ENCODE results near the gene LYPD6B.

Gene LYPD6B

DNA sequence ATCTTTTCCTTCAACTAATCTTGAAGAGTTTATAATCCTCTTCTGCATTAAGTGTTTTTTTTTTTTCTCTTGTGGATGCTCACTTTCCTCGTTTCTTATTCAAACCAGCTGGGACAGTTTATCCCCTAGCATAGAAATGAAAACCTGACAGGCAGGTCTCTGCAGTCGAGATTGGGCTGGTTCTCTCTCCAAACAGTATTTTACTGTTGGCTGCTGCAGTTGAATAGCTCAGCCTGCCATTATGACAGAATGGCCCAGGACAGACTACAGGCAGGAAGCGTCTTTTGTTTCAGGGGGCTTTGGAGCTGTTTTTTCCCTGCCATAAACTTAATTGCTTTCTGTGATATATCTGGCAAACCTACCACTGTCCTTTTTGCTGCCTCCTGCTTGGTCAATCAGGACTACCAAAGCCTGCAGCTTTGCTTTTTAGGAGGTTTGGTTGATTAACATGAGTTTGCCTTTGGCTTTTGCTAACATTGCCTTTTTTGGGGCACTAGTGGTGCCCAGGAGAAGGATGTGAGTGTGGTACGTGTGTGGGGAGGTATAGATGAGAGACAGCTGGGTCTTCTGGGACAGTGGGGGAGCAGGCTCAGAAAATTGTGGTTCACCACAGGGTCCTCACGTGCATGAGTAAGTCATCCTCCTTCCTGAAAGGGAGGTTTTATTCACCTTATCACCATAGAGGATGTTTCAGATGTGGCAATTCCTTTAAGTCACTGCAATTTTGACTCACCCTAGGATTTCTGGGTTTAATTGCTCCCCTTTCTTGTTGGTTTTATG is 128.7 kb downstream of the LYPD6B start:
- no peak for DNase-seq

DNA sequence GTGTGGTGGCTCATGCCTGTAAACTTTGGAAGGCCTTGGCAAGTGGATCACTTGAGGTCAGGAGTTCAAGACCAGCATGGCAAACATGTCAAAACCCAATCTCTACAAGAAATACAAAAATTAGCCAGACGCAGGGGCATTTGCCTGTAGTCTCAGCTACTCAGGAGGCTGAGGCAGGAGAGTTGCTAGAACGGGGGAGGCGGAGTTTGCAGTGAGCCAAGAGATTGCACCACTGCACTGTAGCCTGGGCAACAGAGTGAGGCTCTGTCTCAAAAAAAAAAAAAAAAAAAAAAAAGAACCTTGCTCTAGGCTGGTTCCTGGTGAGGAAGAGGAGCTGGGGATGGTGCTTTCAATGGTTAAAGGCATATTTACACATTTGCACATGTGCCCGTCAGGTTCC is 129.4 kb downstream of the LYPD6B start:
- no peak for DNase-seq

DNA sequence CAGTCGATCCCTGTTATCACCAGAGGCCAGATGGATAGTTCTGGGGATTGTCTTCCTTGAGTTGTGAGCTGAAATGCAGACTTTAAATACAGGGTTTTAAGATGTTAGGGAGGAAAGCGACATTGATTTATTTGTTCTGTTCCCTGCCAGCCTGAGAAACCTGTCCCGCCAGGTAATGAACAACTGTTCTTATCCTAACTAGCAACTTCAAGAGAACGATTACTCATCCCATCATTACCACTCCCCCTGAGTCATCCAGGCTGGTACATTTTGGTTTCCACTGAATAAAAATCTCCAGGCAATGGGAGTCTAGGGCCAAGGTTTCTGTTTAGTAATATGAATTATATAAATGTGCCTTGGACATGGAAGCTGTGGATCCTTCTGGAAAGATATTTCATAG is 131.2 kb downstream of the LYPD6B start:
- no peak for DNase-seq

DNA sequence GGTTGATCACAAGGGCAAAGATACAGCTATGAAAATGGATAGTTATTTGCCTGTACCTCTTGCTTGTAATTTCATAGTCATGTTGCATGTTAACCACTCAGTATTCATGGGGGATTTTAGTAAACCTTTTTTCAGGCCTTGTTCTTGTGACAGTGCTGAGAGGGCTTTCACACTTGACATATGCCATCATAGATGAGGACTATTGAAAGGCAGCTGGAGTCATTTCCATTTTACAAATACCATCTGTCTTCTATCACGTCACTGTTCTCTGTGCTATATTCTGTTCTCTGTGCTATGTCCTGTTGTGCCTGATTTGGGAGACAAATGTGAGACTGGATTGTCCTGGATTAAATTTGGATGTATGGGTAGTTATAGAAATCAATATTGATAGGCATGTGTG is 131.7 kb downstream of the LYPD6B start:
- DNase-seq, result no peak

DNA sequence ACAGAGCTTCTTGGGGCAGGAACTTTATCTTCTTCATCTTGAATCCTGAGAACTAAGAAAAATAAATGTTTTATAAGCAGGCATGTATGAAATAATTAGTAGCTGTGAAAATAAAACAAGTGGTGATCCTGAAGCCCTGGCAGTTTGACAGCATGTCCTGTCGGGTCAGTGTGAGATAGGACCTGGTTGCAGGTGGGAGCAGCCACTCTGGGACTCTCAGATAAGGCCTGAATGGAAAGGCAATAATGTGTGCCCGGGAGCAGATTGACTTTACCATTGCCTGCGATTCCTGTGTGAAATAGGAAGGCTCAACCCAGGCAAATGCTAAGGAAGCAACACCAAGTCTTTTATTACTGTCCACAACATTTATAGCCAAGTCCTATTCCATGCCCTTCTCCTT is 132.4 kb downstream of the LYPD6B start:
- no peak for DNase-seq

DNA sequence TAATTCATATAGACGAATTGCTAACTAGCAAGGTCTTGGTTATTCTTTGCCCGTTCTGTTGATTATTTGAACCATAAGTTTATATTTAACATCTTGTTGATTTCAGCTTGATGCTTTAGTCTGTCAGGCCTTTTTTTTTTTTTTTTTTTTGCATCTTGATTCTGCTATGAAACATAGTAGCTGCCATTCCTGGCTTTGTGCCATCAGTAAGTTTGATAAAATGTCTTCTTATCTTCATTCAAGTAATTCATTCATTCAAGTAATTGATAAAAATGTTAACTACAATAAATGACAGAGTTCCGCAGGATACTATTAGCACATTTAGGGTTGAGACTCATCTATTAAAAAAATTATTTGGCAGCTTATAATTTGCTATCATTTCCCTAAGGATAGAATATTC is 134.7 kb downstream of the LYPD6B start:
- no peak for DNase-seq

DNA sequence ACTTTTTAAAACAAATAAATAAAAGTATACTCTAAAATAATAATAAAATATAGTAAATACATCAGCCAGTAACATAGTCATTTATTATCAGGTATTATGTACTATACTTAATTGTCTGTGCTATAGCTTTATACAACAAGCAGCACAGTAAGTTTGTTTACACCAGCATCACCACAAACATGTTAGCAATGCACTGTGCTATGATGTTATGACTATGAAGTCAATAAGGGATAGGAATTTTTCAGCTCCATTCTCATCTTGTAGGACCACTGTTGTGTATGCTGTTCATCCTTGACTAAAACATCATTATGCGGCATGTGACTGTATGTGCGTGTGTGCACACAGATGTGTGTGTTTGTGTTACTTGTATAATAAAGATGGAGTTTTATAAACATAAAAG is 137.5 kb downstream of the LYPD6B start:
- DNase-seq, result no peak

DNA sequence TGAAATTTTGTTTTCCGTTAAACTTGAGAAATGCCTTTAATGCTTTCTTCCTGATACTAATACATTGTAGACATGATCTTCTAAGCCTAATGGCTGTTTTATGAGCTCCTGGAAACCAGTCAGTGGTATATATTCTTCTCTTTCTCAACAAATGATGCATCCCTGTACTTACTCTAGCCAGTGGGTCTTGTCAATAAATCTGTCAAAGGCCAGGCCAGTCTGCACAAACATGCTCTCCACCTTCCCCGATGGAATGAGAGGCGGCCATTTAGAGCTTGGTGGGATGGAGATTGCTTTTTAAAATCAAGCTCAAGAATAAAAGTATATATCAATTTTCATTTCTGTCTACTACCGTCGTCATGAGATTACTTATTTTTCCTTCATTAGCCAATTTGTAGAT is 140.1 kb downstream of the LYPD6B start:
- no peak for DNase-seq

DNA sequence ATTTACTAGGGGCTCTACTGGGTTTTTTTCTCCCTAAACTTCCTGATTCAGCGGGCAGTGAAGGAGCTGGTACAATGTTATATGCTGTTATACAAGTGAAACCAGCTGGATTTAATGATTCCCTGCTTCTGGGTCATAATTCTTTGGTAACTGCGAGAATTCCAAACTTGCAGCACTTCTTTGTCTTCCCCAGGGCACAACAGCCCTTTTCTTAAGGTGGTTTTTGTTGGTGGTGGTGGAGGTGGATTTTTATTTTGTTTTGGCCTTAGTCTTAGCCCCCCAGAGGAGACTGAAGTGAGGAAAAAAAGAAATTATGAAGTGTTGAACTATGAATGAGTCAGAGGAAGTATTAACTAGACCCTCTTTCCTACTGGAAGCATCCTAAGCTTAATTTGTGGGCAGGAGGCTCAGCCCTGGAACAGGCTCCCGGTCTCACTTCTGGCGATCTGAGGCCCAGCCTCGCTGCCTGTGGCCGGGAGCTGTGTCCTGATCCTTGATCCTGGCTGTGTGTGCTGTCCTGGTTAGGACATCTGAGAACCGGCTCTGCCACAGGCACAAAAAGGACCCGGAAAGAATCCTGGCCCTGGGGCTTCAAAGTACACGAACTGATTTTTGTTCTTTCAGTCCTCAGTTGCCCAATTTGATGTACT is 141.9 kb downstream of the LYPD6B start:
- no peak for DNase-seq

DNA sequence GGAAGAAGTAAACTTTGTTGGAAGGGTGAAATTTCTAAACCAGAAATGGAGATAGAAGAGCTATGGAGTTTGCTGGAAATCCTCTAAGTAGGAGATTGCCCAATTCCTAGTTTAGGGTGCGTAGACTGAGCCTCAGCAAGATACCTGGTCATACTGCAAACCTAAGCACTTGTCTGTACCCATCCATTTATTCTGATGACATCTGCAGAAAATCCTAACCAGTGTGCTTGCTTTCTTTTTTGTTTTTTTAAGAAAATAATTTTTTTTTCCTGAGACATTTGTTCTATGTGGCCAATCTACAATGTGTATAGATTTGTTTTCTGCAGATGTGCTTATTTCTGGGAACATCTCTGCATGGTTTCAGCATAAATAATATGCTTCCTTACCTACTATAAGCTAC is 144.7 kb downstream of the LYPD6B start:
- DNase-seq, result no peak

DNA sequence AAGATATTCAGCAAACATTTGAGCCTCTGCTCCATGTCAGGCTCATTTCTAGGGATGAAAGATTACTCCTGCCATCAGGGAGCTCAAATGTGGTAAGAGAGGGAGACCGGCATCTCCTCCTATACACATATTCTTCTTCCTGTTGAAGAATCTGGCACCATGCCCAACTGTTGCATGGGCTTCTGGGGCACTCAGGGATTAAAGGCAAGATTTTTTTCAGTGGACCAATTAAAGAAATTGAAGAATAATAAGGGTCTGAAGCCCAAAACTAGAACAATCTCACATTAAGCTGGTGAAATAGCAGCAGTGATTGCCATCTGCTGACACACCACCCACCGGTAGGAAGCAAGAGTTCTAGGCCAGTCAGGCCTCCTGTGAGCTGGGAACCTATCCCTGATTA is 146.5 kb downstream of the LYPD6B start:
- no peak for DNase-seq

DNA sequence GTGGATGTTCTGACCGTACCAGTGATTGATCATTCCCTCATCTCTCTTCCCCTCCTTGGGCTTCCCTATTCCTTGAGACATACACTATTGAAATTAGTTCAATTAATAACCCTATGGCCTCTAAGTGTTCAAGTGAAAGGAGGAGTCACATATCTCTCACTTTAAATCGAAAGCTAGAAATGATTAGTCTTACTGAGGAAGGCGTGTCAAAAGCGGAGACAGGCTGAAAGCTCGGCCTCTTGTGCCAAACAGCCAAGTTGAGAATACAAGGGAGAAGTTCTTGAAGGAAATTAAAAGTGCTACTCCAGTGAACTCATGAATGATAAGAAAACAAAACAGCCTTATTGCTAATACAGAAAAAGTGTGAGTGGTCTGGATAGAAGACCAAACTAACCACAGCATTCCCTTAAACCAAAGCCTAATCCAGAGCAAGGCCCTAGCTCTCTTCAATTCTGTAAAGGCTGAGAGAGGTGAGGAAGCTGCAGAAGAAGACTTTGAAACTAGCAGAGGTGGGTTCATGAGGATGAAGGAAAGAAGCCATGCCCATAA is 147.5 kb downstream of the LYPD6B start:
- no peak for DNase-seq

DNA sequence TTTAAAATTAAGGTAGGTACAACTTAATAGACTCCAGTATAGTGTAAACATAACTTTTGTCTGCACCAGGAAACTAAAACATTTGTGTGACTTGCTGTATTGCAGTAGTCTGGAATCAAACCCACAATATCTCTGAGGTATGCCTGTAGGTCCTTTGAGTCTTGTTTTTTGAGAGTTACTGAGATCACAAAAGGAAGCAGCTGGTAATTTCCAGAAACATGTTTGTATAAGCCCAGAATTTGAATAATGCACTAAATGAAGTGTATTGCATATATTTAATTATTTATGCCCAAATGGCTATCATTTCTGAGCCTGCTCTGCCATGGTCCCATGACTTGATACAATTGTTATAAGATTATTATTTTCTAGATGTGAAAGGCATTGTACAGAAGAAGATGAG is 148.6 kb downstream of the LYPD6B start:
- DNase-seq, result no peak

DNA sequence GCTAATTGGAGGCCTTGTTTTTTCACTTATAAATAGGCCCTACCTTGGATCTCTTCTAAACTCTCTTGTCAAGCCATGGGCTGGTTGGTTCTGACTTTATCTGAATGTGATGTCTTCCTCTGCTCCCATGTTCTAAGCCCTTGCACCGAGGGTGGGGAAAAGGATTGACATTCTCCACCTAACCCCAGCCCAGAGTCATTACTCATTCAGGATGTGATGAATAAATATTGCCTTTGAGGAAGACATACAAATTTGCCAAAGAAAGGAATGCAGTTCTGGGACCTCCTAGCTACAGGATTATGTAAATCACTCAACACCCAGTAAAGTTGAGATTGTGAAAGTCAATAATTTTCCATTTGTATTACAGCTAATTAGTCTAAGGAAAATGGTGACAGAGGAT is 149.8 kb downstream of the LYPD6B start:
- no peak for DNase-seq

DNA sequence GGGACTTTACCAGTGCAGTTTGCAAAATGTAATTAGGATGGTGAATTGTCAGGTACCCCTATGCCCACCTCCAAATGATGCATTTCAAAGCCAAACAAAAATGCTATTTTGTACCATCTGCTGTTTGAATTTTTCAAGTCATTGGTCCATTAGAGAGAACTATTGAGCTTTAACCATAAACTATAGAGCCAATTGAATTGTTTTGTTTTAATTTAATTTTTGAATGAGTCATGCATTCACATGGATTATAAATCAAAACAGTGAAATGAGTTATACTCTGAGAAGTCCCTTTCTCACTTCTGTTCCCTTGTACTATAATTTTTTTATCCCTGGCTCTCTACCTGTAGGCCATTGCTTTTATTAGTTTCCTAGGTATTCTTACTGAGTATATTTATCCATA is 151.3 kb downstream of the LYPD6B start:
- no peak for DNase-seq

DNA sequence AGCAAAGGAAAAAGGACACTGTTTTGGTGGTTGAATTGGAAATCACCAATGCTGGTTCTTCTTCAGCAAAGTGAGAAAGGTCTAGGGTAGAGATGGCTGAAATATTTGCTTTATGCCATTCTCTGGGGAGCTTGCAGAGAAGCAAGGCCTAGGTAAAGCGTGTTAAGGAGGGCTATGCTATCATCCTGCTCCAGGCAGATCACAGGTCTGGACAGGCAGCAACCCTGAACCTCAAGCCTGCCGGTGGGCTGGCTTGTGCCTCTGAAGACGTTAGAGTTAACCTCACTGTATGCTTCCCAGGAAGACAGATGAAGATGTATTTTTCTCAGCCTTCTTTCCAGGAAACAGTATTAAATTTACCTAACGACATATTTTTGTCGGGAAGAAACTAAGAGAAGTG is 153.4 kb downstream of the LYPD6B start:
- no peak for DNase-seq

DNA sequence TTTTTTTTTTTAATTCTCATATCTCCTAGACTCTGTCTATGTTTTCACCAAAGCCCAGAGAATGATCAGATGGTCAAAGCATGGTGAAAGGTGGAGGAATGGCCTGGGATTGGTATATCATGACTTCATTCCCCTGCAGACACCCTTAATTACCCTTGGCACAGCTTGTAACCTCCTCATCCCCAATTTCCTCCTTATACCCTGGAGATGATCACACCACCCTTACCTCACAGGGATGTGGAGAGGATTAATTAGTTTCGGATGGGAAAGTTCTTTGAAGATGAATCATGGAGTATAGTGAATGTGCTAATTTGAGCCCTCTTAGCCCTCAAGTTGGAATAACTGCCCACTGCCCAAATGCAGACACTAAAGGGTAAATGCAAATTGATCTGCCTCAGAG is 153.9 kb downstream of the LYPD6B start:
- no peak for DNase-seq

DNA sequence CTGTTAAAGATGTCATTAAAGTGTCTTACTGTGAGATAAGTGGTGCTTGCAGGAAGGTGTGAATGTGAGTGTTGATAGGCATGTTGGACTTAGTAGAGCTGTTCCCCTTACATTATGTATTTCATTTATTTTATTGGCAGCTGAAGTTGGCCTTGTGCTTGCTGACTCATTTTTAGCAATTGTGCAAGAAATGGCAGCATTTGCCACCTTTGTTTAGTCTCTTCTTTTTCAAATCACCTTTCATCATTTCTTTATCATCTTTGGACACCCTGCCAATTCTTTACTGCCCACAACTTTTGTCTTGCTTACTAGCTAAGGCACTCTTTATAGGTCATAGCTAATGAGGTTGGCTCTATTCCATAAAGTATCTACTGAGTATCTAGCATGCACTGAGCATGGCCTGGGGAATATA is 161.6 kb downstream of the LYPD6B start:
- DNase-seq, result no peak

DNA sequence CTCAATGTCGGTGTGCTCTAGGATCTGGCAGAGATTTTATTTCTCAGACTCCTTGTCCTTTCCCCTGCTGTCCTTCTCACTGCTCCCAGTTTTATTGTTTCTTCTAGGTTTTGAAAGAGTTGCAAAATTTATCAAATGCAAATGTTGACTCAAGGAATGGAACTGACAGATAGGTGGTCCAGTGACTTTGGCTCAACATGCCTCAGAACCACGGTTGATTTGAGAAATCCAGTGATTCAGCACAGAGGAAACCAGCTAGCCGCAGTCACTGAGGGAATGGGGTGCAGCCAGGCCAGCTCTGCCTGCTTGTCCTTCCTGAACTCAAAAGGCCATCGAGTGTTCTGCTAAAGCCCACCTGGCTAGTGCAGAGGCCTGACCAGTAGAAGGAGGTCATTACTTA is 166.2 kb downstream of the LYPD6B start:
- DNase-seq, result no peak

DNA sequence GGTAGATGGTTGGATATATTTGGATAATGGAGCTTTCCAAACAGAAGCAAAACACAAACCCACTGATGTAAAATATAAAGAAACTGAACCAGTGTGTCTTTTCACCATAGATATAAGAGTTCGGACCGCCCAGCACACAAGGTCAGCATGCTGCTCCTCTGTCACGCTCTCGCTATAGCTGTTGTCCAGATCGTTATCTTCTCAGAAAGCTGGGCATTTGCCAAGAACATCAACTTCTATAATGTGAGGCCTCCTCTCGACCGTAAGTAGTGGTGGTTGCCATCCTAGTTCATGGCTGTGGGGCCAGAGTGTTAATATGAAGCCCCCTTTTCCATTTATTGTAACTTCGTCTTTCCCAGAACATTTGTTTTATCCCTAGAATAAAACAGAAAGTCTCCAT is 166.6 kb downstream of the LYPD6B start:
- no peak for DNase-seq

DNA sequence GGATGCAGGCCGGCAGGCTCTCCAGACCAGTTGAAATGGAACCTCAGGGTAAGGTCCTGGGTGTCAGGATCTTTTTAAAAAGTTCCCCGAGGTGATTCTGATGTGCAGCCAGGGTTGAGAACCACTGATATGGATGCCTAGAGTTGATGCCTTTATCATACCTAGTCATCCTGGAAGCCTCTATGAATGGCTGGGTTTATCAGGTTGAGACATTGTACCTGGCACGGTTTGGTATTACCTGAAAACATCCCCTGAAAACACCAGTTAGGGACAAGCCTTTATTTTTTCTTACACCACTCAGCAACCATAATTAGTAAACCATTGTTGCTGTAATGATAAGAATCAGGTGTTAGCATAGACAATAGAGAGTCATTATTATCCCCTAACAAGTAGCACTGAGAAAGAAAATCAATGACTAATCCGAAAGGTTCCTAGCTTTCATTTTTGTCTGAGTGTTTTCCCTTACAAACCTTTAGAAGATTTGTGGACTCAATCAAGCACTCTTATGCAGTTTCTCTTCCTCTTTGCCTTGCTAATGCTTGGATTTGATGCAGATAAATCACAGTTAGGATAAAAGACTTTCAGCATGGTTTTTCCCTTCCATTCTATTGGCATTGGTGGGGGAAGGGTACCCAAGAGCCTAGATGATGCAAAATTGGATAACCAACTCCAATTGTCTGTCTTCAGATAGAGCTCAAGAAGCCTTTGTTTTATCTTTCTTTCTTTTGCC is 175.4 kb downstream of the LYPD6B start:
- DNase-seq, result no peak

DNA sequence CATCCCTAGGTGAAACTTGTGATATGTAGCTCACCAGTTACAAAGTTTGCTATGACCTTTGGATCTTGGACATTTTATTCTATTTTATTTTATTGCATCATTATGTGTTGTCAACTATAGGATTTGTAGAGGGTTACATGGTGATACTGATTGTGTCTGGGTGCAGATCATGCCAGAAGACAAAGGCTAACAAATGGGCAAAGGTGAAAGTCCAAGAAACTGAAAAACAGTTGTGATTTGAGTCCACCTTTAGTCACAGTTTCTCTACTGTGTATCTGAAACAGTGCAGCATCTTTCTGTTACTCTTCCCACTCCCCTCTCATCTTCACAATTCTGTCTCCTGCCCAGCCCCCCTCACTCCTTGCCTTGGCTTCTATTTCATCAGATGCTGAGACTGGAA is 180.0 kb downstream of the LYPD6B start:
- DNase-seq, result no peak

DNA sequence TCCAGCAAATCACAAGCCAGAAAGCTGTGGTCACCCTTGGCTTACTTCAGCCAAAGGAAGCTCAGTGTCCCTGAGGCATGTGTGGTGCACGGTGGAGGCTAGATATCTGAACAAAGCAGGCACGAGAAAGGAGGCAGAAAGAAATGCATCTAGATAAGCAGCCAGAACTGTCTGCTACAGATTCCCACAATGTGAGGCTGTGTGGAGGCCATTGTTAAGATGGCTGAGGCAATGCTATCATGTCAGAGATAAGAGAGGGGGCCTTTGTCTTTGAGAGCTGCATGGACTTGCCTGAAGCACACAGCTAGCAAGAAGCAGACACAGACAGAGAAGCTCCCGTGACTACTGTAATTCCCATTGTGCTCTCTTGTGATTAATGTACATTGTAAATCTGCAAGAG is 181.4 kb downstream of the LYPD6B start:
- no peak for DNase-seq

DNA sequence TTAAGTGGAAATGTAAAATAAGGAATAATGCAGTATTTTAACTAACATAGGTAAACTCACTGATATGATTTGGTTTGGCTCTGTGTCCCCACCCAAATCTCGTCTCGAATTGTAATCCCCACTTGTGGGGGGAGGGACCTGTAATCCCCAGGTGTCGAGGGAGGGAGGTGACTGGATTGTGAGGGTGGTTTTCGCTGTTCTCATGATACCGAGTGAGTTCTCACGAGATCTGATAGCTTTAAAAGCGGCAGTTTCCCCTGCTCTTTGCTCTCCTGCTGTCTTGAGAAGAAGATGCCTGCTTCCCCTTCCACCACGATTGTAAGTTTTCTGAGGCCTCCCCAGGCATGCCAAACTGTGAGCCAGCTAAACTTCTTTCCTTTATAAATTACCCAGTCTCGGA is 182.5 kb downstream of the LYPD6B start:
- no peak for DNase-seq
